C4-2B (cell line): ENCODE results near the gene GPATCH1.

Experiments
- H3K27ac ChIP-seq: fragments of 450-650 bp; 2 replicates; pipeline ENCODE4 v1.5.1; 2017
- ZFX ChIP-seq: fragments of 450-650 bp; IDR thresholded peaks from 2 replicates; pipeline ENCODE4 v1.6.1; 2017
- TF ChIP-seq, protein P1 (sequence below): fragments of 450-650 bp; conservative IDR thresholded peaks from 2 replicates; pipeline ENCODE4 v1.5.1; 2017; ENCODE audit warnings: mild to moderate bottlenecking

GPATCH1 gene

DNA sequence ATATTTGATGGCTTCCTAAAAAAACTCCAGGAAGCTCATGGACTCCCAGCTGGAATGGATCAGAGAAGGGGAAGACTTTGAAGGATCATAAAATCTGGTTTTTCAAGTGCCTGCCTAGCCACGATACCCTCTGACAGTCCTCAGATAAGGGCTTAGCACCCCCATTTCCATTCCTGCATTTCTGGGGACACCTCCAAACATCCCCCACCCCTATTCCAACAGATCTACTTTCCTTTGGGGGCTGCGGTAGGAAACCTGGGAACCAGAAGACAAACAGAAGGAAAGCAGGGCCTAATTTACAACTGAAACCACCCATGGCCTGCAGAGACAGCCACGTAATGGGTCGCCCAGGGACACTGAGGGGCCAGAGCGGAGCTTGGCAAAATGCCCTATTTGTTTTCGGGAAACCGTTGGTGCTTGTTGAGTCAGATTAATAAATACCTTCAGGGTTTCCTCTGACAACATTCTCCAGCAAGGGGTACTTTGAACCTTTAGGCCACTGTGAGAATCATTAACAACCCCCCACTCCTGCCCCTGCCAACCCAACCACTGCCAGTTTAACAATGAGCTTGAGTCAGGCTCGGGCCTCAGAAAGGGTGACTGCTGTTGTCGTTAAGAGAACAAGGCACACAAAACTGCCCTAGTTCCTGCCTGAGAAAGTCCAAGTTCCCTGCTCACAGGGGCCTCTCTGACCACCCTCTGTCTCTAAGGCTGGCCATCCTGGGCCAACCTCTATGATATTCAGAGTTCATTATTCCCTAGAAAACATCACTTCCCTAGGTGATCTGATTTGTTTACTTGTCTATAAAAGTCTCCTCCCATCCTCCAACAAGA is 39.8 kb upstream of the GPATCH1 start:
- TF ChIP-seq, protein P1, sequence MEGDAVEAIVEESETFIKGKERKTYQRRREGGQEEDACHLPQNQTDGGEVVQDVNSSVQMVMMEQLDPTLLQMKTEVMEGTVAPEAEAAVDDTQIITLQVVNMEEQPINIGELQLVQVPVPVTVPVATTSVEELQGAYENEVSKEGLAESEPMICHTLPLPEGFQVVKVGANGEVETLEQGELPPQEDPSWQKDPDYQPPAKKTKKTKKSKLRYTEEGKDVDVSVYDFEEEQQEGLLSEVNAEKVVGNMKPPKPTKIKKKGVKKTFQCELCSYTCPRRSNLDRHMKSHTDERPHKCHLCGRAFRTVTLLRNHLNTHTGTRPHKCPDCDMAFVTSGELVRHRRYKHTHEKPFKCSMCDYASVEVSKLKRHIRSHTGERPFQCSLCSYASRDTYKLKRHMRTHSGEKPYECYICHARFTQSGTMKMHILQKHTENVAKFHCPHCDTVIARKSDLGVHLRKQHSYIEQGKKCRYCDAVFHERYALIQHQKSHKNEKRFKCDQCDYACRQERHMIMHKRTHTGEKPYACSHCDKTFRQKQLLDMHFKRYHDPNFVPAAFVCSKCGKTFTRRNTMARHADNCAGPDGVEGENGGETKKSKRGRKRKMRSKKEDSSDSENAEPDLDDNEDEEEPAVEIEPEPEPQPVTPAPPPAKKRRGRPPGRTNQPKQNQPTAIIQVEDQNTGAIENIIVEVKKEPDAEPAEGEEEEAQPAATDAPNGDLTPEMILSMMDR = no peak
- TF ChIP-seq ZFX = no peak
- H3K27ac ChIP-seq = peak overlapping the region; percentile 30

DNA sequence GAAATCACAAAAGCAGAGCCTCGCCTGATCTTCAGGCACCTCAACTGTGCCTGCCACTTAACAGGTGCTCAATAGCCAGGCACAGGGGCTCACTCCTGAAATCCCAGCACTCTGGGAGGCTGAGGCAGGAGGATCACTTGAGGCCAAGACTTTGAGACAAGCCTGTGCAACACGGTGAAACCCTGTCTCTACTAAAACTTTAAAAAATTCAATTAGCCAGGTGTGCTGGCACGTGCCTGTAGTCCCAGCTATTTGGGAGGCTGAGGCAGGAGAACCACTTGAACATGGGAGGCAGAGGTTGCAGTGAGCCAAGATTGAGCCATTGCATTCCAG is 39.2 kb upstream of the GPATCH1 start:
- peak overlapping the region; percentile 30 for H3K27ac ChIP-seq

DNA sequence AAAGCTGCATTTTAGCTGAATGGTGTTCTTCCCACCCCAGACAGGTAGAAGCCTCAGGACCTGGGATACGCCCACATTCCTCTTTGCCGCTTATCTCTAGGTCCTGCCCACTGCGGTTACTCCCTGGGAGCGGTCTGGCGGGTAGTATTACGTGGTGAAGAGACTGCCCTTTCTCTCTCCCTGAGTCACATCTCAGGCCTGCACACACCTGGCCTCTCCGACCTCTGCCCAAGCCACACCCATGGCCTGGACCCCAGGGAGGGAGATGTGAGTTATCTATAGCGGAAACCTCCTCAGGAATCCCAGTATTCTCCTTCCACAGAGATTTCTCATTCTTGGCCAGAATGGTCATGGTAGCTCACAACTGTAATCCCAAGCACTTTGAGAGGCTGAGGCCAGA is 33.6 kb upstream of the GPATCH1 start:
- TF ChIP-seq ZFX = no peak
- TF ChIP-seq, protein P1 = no peak
- H3K27ac ChIP-seq = no peak overlapping the region

DNA sequence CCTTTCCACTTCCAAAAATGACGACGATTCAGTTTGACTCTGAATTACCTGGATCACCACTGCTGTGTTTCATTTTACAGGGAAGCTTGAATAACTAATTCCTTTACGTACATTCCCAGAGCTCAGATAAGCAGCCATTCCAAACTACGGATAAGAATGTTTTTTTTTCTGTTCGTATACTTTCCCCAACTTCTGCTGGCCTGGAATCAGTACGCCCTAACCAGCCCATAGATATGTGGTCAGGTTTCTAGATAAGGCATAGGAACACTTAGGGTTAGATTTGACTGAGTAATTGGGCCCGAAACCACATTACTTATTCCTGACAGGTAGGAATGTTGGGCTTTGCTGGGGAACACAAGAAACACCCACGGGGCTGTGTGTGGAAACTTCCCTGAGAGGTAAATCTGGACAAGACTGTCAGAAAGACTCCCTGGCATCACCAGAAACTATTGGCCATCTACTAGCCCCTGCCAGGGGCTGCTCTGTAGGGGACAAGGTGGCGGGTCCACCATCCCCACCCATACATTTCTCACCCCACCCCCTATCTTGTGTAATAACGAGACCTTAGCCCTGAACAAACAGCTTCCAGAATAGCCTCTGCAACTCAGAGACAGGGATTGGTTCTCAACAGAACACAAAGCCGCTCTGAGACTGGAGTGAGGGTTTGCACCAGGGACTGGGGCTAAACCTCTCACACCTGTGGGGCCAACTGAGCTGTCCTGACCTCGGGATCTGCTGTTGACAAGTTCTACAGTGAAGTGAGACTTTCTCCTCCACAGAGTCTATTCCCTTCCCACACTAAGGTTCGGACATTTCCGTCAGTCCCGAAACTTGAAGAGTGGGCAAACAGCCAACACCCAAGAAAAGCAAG is 31.9 kb upstream of the GPATCH1 start:
- H3K27ac ChIP-seq = no peak overlapping the region

DNA sequence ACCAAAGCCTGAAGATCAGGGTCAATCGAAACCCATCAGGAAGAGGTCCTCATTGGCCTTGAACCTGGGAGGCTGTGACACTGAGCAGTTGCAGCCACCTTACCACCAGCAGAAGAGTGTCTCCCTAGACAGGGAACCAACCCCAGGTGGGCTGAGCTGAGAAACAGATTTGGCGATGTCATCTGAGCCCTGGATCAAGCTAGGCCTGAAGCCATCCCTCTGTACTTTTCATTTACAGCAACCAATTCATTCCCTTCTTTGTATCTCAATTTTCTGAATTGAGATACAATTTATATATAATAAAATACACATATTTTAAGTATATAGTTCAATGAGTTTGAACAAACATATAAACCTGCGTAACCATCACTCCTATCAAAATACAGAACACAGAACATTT is 30.9 kb upstream of the GPATCH1 start:
- TF ChIP-seq ZFX = no peak
- TF ChIP-seq, protein P1 = no peak
- no peak overlapping the region for H3K27ac ChIP-seq

More for the DNA sequence above, 31.9 kb upstream of the GPATCH1 start:
- TF ChIP-seq, protein P1 = no peak
- TF ChIP-seq ZFX = no peak

DNA sequence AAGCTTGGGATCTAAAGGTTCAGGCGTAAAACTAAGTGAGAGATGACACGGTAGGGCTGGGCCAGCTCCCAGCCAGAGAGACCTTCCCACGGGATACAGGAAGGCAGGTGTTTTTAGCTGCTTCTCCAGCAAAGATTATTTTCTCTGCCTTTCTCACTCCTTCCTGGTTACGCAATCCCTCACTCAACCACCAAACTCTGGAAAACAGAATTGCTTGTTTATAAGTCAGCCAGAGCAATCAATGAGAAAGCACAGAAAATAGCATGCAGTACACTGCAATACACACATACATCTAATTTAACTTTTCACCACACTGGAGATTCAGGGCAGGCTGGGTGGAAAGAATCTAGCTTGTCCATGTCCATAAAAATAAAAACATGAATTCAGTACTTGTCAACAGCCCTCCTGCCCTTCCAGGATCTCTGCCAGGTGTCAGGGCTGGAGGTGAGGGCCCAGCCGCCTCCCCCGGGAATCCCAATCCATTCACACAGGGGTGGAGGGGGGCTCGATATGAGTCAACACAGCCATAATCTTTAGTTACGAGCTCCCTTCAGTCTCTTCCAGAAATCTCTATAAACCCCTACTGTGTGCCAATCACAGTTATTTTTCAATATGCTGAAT is 28.5 kb upstream of the GPATCH1 start:
- TF ChIP-seq ZFX = no peak
- TF ChIP-seq, protein P1 = no peak
- peak overlapping the region; percentile 59 for H3K27ac ChIP-seq

DNA sequence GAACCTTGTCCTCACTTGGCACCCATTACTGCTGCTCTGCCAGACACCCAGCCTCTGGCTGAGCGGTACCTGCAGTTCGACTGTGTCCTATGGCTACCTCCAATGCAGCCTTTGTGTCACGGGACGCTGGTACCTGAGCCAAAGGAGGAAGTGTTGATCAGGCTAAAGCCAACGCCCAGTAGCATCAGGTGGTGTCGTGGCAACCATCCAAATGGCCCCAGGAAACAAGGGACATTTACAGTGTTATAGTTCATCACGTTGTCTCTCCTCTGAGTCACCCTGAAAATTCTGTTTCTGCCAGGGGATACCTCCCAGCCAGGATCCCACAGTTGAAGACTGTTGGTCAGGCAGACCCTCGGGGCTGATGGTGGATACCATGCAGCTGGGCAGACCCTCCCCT is 26.4 kb upstream of the GPATCH1 start:
- peak overlapping the region; percentile 59 for H3K27ac ChIP-seq
- TF ChIP-seq, protein P1 = no peak
- no peak for TF ChIP-seq ZFX
